Measurements from ENCODE around the gene STK24. TPM values are rescaled to one million over a fixed set of nuclear protein-coding genes. Genes with fewer than 3 reads are reported as not detected.

Gene STK24
- total and polyA plus RNA-seq, 10 of the 15 experiments (the other 5 are each of a cell fraction or from before 2014, with no cell fraction given): 7.5 to 115 (median 52.9) TPM

DNA sequence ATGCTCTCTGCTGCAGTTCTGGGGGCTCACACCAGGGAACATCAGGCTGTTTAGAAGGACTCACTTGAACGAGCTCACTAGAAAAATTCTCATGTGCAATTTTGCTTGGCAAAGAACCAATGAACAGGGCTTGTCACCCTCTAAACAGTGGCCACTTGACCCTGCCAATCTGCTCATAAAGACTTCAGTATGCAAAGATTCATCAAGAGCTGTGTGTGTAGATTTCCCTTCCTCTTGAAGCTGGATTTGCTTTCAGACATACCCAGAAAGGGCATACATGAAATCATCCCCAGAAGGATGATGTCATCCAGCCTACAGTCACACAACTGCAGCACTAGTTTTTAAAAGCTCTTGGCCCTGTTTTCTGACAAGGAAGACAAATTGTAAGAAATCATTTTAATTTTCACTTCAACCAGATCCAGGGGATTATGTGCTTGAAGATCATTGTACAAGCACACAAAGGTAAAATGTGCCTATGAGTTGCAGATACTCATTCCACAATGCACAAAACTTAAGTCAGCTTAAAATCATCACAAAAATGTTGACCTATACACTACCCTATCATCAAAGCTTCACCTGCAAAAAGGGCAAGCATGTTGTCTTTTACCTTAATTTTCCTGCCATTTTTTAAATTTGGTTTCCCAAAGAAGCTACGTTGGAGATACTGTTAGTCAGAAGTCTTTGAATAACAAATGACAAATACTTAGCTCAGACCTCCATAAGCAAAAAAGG is 5.2 kb upstream of the STK24 start:
- RAD21 ChIA-PET (ENCODE audit: unreplicated experiment): interaction anchor here (0.8 to 1.6 kb wide), 5 partner anchors 9 to 106 kb away, joined by 3 to 7 read pairs (median 3); no protein-coding TSS in a partner anchor
- Histone ChIP-seq H3K36me3 (ENCODE audit: control insufficient read depth in 2 of 2, insufficient read depth in 2 of 2, low read length in 1 of 2) (no peaks in the 10 kb centered on the region), H3K4me3 (no peak overlapping the region), H3K27ac (ENCODE audit: control insufficient read depth, insufficient read depth) (no peak overlapping the region), H3K4me2 (ENCODE audit: control insufficient read depth, insufficient read depth) (no peak overlapping the region), H3K79me2 (ENCODE audit: control insufficient read depth, insufficient read depth, low read length) (peaks cover 2% of the 10 kb centered on the region; the same call in 1 of the 2 replicates), H3K9me3 (replicated peaks; ENCODE audit: control insufficient read depth, insufficient read depth, low read length) (no peaks in the 10 kb centered on the region), H3K4me1 (ENCODE audit: control insufficient read depth, insufficient read depth, low read length) (peaks cover 6% of the 10 kb centered on the region), H3K9ac (ENCODE audit: control insufficient read depth, insufficient read depth, low read length) (no peak overlapping the region), H2AFZ (ENCODE audit: control insufficient read depth, low read depth, low read length) (no peak overlapping the region), H3K27me3 (replicated peaks in 1 of 2; ENCODE audit: control insufficient read depth in 2 of 2, insufficient read depth in 2 of 2, low read length in 1 of 2) (no peaks in the 10 kb centered on the region), H4K20me1 (ENCODE audit: control insufficient read depth, insufficient read depth) (no peaks in the 10 kb centered on the region)
- ATAC-seq (peak; percentile 31), FAIRE-seq (no peak), DNase-seq (ENCODE audit: low read depth, low spot score) (no peak)
- intact Hi-C loops (cut with micrococcal nuclease; ENCODE audit: unreplicated experiment): no loop called here
- POLR2A ChIA-PET: interaction anchor here (0.7 kb wide), 2 partner anchors 10 to 11 kb away, joined by 3 to 4 read pairs; no protein-coding TSS in a partner anchor
- CTCF ChIA-PET: interaction anchor here (0.6 to 4.1 kb wide), 7 partner anchors 12 to 137 kb away, joined by 3 to 20 read pairs (median 4); no protein-coding TSS in a partner anchor
- no TSS peak for BruUV-seq (replicated peaks)
- WGBS (ENCODE audit: insufficient coverage, insufficient replicate concordance, low lambda C conversion rate, missing lambda C conversion rate): 65% methylated on average over 2 of the region's 2 CpGs
- SMC1A ChIA-PET (ENCODE audit: uncharacterized antibody, unreplicated experiment): interaction anchor here (0.6 to 1.6 kb wide), 11 partner anchors 10 to 112 kb away, joined by 3 to 4 read pairs (median 3); no protein-coding TSS in a partner anchor
- in situ Hi-C loops (cut with MboI): no loop called here
- TF ChIP-seq ZNF274 (IDR thresholded peaks at IDR 0.05; ENCODE audit: insufficient read depth, insufficient read length) (no peak), HDAC6 (IDR thresholded peaks at IDR 0.05; ENCODE audit: unreplicated experiment) (no peak), ZBTB11 (CRISPR knock-in tag; IDR thresholded peaks at IDR 0.05) (no peak), FOXM1 (IDR thresholded peaks at IDR 0.05; ENCODE audit: low read depth, low read length) (no peak), GATAD2B (conservative IDR thresholded peaks at IDR 0.05; ENCODE audit: low read depth) (no peak), RCOR1 (conservative IDR thresholded peaks at IDR 0.05; ENCODE audit: low read depth, low read length) (no peak), USF1 (IDR thresholded peaks at IDR 0.05; ENCODE audit: borderline replicate concordance, extremely low read length, insufficient read depth, low read depth, low read length) (no peak), MEF2A (IDR thresholded peaks at IDR 0.05; ENCODE audit: insufficient read depth, low read depth, low read length) (no peak), SIX5 (IDR thresholded peaks at IDR 0.05; ENCODE audit: low read depth, low read length, severe bottlenecking) (no peak), CREM (IDR thresholded peaks at IDR 0.05; ENCODE audit: low read depth) (peak; percentile 56; the same call in 1 of the 2 replicates), CREB1 (IDR thresholded peaks at IDR 0.05; ENCODE audit: low read depth) (peak; percentile 55; the same call in 1 of the 2 replicates), SRF (IDR thresholded peaks at IDR 0.05; ENCODE audit: low read depth in 2 of 2, low read length in 2 of 2) (0 out of 4 replicates have a peak, but pooled peaks of 1 of the 2 experiments have one; percentile 5), ATF7 (IDR thresholded peaks at IDR 0.05; ENCODE audit: low read depth) (peak; percentile 75), RAD51 (IDR thresholded peaks at IDR 0.05) (no peak)
- TF ChIP-seq, protein P1, sequence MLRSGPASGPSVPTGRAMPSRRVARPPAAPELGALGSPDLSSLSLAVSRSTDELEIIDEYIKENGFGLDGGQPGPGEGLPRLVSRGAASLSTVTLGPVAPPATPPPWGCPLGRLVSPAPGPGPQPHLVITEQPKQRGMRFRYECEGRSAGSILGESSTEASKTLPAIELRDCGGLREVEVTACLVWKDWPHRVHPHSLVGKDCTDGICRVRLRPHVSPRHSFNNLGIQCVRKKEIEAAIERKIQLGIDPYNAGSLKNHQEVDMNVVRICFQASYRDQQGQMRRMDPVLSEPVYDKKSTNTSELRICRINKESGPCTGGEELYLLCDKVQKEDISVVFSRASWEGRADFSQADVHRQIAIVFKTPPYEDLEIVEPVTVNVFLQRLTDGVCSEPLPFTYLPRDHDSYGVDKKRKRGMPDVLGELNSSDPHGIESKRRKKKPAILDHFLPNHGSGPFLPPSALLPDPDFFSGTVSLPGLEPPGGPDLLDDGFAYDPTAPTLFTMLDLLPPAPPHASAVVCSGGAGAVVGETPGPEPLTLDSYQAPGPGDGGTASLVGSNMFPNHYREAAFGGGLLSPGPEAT (IDR thresholded peaks at IDR 0.05; ENCODE audit: low read depth): no peak
- TF ChIP-seq, protein P2, sequence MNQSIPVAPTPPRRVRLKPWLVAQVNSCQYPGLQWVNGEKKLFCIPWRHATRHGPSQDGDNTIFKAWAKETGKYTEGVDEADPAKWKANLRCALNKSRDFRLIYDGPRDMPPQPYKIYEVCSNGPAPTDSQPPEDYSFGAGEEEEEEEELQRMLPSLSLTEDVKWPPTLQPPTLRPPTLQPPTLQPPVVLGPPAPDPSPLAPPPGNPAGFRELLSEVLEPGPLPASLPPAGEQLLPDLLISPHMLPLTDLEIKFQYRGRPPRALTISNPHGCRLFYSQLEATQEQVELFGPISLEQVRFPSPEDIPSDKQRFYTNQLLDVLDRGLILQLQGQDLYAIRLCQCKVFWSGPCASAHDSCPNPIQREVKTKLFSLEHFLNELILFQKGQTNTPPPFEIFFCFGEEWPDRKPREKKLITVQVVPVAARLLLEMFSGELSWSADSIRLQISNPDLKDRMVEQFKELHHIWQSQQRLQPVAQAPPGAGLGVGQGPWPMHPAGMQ (IDR thresholded peaks at IDR 0.05; ENCODE audit: borderline replicate concordance): no peak
